ENCODE measurements around the gene VMO1.

GRCh38 chr17:4823373-4824089 lies 37.4 kb upstream of the VMO1 start:
- TF ChIP-seq POLR2A (IDR thresholded peaks at IDR 0.05; ENCODE audit: low read depth, low read length) = no peak
- TF ChIP-seq FOS (IDR thresholded peaks at IDR 0.05; ENCODE audit: borderline replicate concordance, insufficient read depth, low read length) = no peak
- no peak for TF ChIP-seq JUN (IDR thresholded peaks at IDR 0.05; ENCODE audit: borderline replicate concordance, insufficient read depth, insufficient read length, low read depth)
- TF ChIP-seq POLR2AphosphoS5 (IDR thresholded peaks at IDR 0.05; ENCODE audit: insufficient read depth, low read depth, low read length) = no peak
- TF ChIP-seq CTCF (IDR thresholded peaks at IDR 0.05; ENCODE audit: extremely low read depth in 1 of 2, insufficient read depth in 1 of 2, low read depth in 1 of 2, low read length in 2 of 2) = no peak
- TF ChIP-seq MYC (IDR thresholded peaks at IDR 0.05; ENCODE audit: low read depth, low read length) = no peak
- no peak for TF ChIP-seq EZH2 (IDR thresholded peaks at IDR 0.05; ENCODE audit: borderline replicate concordance, low read depth, low read length, severe bottlenecking)
